Nephron (organoid): ENCODE measurements around the gene SEC14L3.

ENCODE experiments used
- H3K27ac Mint-ChIP-seq, 3 experiments: 2 replicates each; pipeline ENCODE4 v1.8.0; 2020; ENCODE audit warnings: mixed read lengths in 3 of 3, mild to moderate bottlenecking in 2 of 3, moderate library complexity in 1 of 3
- H3K27me3 Mint-ChIP-seq: 2 replicates; pipeline ENCODE4 v1.8.0; 2021; ENCODE audit warnings: low read depth, mild to moderate bottlenecking, moderate library complexity, mixed read lengths
- H3K36me3 Mint-ChIP-seq: 2 replicates; pipeline ENCODE4 v1.8.0; 2020; ENCODE audit warnings: low read depth, mixed read lengths
- H3K4me1 Mint-ChIP-seq: 2 replicates; pipeline ENCODE4 v1.8.0; 2020; ENCODE audit warnings: mixed read lengths
- H3K4me3 Mint-ChIP-seq, 3 experiments: 2 replicates each; pipeline ENCODE4 v1.8.0; 2020; ENCODE audit warnings: mild to moderate bottlenecking in 3 of 3, mixed read lengths in 3 of 3, moderate library complexity in 2 of 3
- H3K9me3 Mint-ChIP-seq: 2 replicates; pipeline ENCODE4 v1.8.0; 2020; ENCODE audit warnings: mixed read lengths
- TF ChIP-seq, protein P1 (sequence below), 3 experiments: fragments of 200-600 bp; sonication (generic); IDR thresholded peaks; one replicate each; pipeline ENCODE4 v1.5.0; 2021; ENCODE audit warnings: antibody characterized with exemption in 3 of 3; ENCODE audit not compliant: unreplicated experiment in 3 of 3

SEC14L3 gene

GRCh38 chr22:30438559-30438958 lies 33.3 kb downstream of the SEC14L3 start:
- Mint-ChIP-seq H3K36me3 (no peaks in the 10 kb centered on the region), H3K4me3 (no peak overlapping the region), H3K27ac (no peak overlapping the region), H3K4me1 (no peaks in the 10 kb centered on the region), H3K27me3 (peaks cover 4% of the 10 kb centered on the region), H3K9me3 (no peaks in the 10 kb centered on the region)
- TF ChIP-seq, protein P1, sequence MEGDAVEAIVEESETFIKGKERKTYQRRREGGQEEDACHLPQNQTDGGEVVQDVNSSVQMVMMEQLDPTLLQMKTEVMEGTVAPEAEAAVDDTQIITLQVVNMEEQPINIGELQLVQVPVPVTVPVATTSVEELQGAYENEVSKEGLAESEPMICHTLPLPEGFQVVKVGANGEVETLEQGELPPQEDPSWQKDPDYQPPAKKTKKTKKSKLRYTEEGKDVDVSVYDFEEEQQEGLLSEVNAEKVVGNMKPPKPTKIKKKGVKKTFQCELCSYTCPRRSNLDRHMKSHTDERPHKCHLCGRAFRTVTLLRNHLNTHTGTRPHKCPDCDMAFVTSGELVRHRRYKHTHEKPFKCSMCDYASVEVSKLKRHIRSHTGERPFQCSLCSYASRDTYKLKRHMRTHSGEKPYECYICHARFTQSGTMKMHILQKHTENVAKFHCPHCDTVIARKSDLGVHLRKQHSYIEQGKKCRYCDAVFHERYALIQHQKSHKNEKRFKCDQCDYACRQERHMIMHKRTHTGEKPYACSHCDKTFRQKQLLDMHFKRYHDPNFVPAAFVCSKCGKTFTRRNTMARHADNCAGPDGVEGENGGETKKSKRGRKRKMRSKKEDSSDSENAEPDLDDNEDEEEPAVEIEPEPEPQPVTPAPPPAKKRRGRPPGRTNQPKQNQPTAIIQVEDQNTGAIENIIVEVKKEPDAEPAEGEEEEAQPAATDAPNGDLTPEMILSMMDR (IDR thresholded peaks at IDR 0.05; ENCODE audit: unreplicated experiment in 3 of 3): no peak

- H3K27ac Mint-ChIP-seq: peak overlapping the region in 1 of 3 experiments; percentile 21
- H3K4me3 Mint-ChIP-seq: no peak overlapping the region
- peaks cover 4% of the 10 kb centered on the region for H3K27me3 Mint-ChIP-seq
- H3K4me1 Mint-ChIP-seq: no peaks in the 10 kb centered on the region
- H3K36me3 Mint-ChIP-seq: no peaks in the 10 kb centered on the region
- TF ChIP-seq, protein P1 (IDR thresholded peaks at IDR 0.05; ENCODE audit: unreplicated experiment in 3 of 3): no peak
- no peaks in the 10 kb centered on the region for H3K9me3 Mint-ChIP-seq
Measured at GRCh38 chr22:30436196-30436595, 35.6 kb downstream of the SEC14L3 start.

- H3K9me3 Mint-ChIP-seq: no peaks in the 10 kb centered on the region
- no peak overlapping the region for H3K4me3 Mint-ChIP-seq
- peak overlapping the region in 1 of 3 experiments; percentile 21 for H3K27ac Mint-ChIP-seq
- no peaks in the 10 kb centered on the region for H3K36me3 Mint-ChIP-seq
- no peaks in the 10 kb centered on the region for H3K4me1 Mint-ChIP-seq
- TF ChIP-seq, protein P1 (IDR thresholded peaks at IDR 0.05; ENCODE audit: unreplicated experiment in 3 of 3): no peak
- H3K27me3 Mint-ChIP-seq: peaks cover 4% of the 10 kb centered on the region
Measured at GRCh38 chr22:30435674-30436126, 36.1 kb downstream of the SEC14L3 start.

GRCh38 chr22:30434843-30435242 lies 37.0 kb downstream of the SEC14L3 start:
- Mint-ChIP-seq H3K4me3 (no peak overlapping the region), H3K36me3 (no peaks in the 10 kb centered on the region), H3K4me1 (no peaks in the 10 kb centered on the region), H3K27me3 (peaks cover 4% of the 10 kb centered on the region), H3K9me3 (no peaks in the 10 kb centered on the region), H3K27ac (no peak overlapping the region)
- TF ChIP-seq, protein P1 (IDR thresholded peaks at IDR 0.05; ENCODE audit: unreplicated experiment in 3 of 3): no peak

- TF ChIP-seq, protein P1 (IDR thresholded peaks at IDR 0.05; ENCODE audit: unreplicated experiment in 3 of 3): no peak
- Mint-ChIP-seq H3K4me3 (no peak overlapping the region), H3K36me3 (no peaks in the 10 kb centered on the region), H3K27me3 (peaks cover 4% of the 10 kb centered on the region), H3K4me1 (no peaks in the 10 kb centered on the region), H3K27ac (no peak overlapping the region), H3K9me3 (no peaks in the 10 kb centered on the region)
Measured at GRCh38 chr22:30433773-30434172, 38.0 kb downstream of the SEC14L3 start.

DNA sequence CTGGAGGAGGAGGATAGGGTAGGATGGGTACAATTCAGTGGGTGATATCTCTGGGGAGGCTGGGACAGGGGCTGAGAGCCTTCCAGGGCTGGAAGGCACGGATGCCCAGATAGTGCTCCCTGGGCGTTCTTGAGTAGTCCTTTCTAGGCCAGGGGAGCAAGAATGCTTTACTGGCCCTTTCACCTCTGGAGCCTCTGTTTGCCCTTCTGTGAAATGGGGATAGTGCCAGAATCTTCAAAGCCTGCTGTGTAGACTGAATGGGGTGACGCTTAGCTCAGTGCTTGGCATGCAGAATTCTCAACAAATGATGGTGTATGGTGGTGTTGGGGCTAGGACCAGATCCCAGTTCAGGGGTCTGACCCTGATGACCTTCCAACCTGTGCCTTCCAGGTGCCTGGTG lies 38.6 kb downstream of the SEC14L3 start:
- Mint-ChIP-seq H3K27me3 (peaks cover 4% of the 10 kb centered on the region), H3K36me3 (no peaks in the 10 kb centered on the region), H3K27ac (no peak overlapping the region), H3K4me3 (no peak overlapping the region), H3K4me1 (no peaks in the 10 kb centered on the region), H3K9me3 (no peaks in the 10 kb centered on the region)
- TF ChIP-seq, protein P1 (IDR thresholded peaks at IDR 0.05; ENCODE audit: unreplicated experiment in 3 of 3): no peak
